SK-N-SH treated with all-trans-retinoic acid at 6 μM for 48 hours (cell line): ENCODE results near the gene CTBP2.

Experiments used
- ATAC-seq: fragments of 200-7000 bp; cut with Tn5 transposase; 3 replicates; pipeline ENCODE4 v1.9.1; 2020; ENCODE audit warnings: mild to moderate bottlenecking, moderate library complexity
- ARNTL ChIP-seq: fragments of 450-650 bp; formaldehyde crosslinking; IDR thresholded peaks from 2 replicates; pipeline ENCODE4 v1.5.0; 2020; ENCODE audit warnings: low read depth, mild to moderate bottlenecking, moderate library complexity, borderline replicate concordance
- BACH2 ChIP-seq: fragments of 250-450 bp; sonication (Bioruptor Pico); IDR thresholded peaks from 2 replicates; pipeline ENCODE4 v1.9.0; 2021; ENCODE audit warnings: mild to moderate bottlenecking, borderline replicate concordance
- CSDC2 ChIP-seq: fragments of 250-450 bp; sonication (Bioruptor Pico); IDR thresholded peaks from 2 replicates; pipeline ENCODE4 v1.5.0; 2020; ENCODE audit warnings: mild to moderate bottlenecking, moderate library complexity
- ESRRG ChIP-seq: fragments of 250-450 bp; sonication (Bioruptor Pico); IDR thresholded peaks from 2 replicates; pipeline ENCODE4 v1.6.1; 2021; ENCODE audit warnings: mild to moderate bottlenecking
- GLIS3 ChIP-seq: fragments of 250-450 bp; sonication (Bioruptor Pico); IDR thresholded peaks from 2 replicates; pipeline ENCODE4 v1.5.0; 2020; ENCODE audit warnings: mild to moderate bottlenecking, moderate library complexity
- OSR1 ChIP-seq: fragments of 250-450 bp; sonication (Bioruptor Pico); IDR thresholded peaks from 2 replicates; pipeline ENCODE4 v1.8.0; 2022; ENCODE audit warnings: moderate library complexity, mild to moderate bottlenecking, inconsistent platforms
- PPARA ChIP-seq: fragments of 250-450 bp; sonication (Bioruptor Pico); IDR thresholded peaks from 2 replicates; pipeline ENCODE4 v1.5.0; 2020; ENCODE audit warnings: mild to moderate bottlenecking, borderline replicate concordance
- RARB ChIP-seq: fragments of 250-450 bp; sonication (Bioruptor Pico); IDR thresholded peaks from 2 replicates; pipeline ENCODE4 v1.8.0; 2021; ENCODE audit warnings: mild to moderate bottlenecking, moderate library complexity
- SNAI2 ChIP-seq: fragments of 250-450 bp; sonication (Bioruptor Pico); IDR thresholded peaks from 2 replicates; pipeline ENCODE4 v1.5.0; 2020; ENCODE audit warnings: mild to moderate bottlenecking, moderate library complexity
- TCF4 ChIP-seq: fragments of 250-450 bp; sonication (Bioruptor Pico); IDR thresholded peaks from 2 replicates; pipeline ENCODE4 v1.8.0; 2021; ENCODE audit warnings: mild to moderate bottlenecking, moderate library complexity, borderline replicate concordance
- TOX ChIP-seq: fragments of 250-450 bp; sonication (Bioruptor Pico); IDR thresholded peaks from 2 replicates; pipeline ENCODE4 v1.8.0; 2021; ENCODE audit warnings: mild to moderate bottlenecking, moderate library complexity, borderline replicate concordance
- ZC3H10 ChIP-seq: fragments of 250-450 bp; sonication (Bioruptor Pico); IDR thresholded peaks from 2 replicates; pipeline ENCODE4 v1.5.1; 2021; ENCODE audit warnings: mild to moderate bottlenecking, moderate library complexity
- ZFP3 ChIP-seq: fragments of 250-450 bp; sonication (Bioruptor Pico); IDR thresholded peaks from 2 replicates; pipeline ENCODE4 v1.5.0; 2020; ENCODE audit warnings: mild to moderate bottlenecking, moderate library complexity
- ZFP30 ChIP-seq: fragments of 450-650 bp; formaldehyde crosslinking; IDR thresholded peaks from 2 replicates; pipeline ENCODE4 v1.5.0; 2022; ENCODE audit warnings: mild to moderate bottlenecking, moderate library complexity
- ZNF565 ChIP-seq: fragments of 450-650 bp; formaldehyde crosslinking; conservative IDR thresholded peaks from 2 replicates; pipeline ENCODE4 v1.5.0; 2020; ENCODE audit warnings: low read depth, mild to moderate bottlenecking, moderate library complexity
- ZNF70 ChIP-seq: fragments of 450-650 bp; formaldehyde crosslinking; IDR thresholded peaks from 2 replicates; pipeline ENCODE4 v1.5.0; 2020; ENCODE audit warnings: mild to moderate bottlenecking, moderate library complexity
- ZNF8 ChIP-seq: fragments of 450-650 bp; formaldehyde crosslinking; IDR thresholded peaks from 2 replicates; pipeline ENCODE4 v1.5.0; 2020; ENCODE audit warnings: mild to moderate bottlenecking, moderate library complexity
- TF ChIP-seq, protein P1 (sequence below): fragments of 250-450 bp; sonication (Bioruptor Pico); IDR thresholded peaks from 2 replicates; pipeline ENCODE4 v1.8.0; 2021; ENCODE audit warnings: low read depth, mild to moderate bottlenecking, moderate library complexity, borderline replicate concordance
- TF ChIP-seq, protein P2 (sequence below): fragments of 250-450 bp; sonication (Bioruptor Pico); IDR thresholded peaks from 2 replicates; pipeline ENCODE4 v1.5.1; 2020; ENCODE audit warnings: low read depth, mild to moderate bottlenecking, moderate library complexity
- TF ChIP-seq, protein P3 (sequence below): fragments of 250-450 bp; sonication (Bioruptor Pico); IDR thresholded peaks from 2 replicates; pipeline ENCODE4 v1.5.0; 2020; ENCODE audit warnings: mild to moderate bottlenecking, moderate library complexity
- TF ChIP-seq, protein P4 (sequence below): fragments of 250-450 bp; sonication (Bioruptor Pico); IDR thresholded peaks from 2 replicates; pipeline ENCODE4 v1.8.0; 2020; ENCODE audit warnings: mild to moderate bottlenecking, moderate library complexity, borderline replicate concordance
- TF ChIP-seq, protein P5 (sequence below): fragments of 250-450 bp; sonication (Bioruptor Pico); IDR thresholded peaks from 2 replicates; pipeline ENCODE4 v1.5.1; 2021; ENCODE audit warnings: mild to moderate bottlenecking, moderate library complexity

The CTBP2 gene

DNA sequence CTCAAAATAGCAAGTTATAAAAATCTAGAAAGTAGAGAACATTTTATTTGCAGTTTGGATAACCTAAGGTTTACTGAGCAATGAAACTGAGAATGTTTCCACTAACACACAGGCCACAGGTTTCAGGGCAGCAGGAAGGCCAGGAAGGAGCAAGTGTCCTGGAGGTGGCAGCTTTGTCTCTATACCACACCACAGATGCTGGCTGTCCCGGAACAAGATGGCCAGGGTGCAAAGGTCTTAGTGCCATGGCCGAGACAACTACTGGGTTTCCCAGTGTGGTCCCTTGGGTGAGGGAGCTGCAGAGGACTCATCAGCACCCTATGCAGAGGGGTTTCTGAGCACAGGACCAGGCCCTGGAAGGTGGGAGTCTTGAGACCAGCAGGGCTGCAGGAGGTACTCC lies 92.0 kb downstream of the CTBP2 start (continued):
- TF ChIP-seq, protein P1, sequence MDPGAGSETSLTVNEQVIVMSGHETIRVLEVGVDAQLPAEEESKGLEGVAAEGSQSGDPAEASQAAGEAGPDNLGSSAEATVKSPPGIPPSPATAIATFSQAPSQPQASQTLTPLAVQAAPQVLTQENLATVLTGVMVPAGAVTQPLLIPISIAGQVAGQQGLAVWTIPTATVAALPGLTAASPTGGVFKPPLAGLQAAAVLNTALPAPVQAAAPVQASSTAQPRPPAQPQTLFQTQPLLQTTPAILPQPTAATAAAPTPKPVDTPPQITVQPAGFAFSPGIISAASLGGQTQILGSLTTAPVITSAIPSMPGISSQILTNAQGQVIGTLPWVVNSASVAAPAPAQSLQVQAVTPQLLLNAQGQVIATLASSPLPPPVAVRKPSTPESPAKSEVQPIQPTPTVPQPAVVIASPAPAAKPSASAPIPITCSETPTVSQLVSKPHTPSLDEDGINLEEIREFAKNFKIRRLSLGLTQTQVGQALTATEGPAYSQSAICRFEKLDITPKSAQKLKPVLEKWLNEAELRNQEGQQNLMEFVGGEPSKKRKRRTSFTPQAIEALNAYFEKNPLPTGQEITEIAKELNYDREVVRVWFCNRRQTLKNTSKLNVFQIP, result no peak
- no peak for TF ChIP-seq ZC3H10 (CRISPR knock-in tag)
- TF ChIP-seq ZFP3 (CRISPR knock-in tag), result no peak
- TF ChIP-seq TOX (CRISPR knock-in tag), result no peak
- no peak for TF ChIP-seq OSR1 (CRISPR knock-in tag)

DNA sequence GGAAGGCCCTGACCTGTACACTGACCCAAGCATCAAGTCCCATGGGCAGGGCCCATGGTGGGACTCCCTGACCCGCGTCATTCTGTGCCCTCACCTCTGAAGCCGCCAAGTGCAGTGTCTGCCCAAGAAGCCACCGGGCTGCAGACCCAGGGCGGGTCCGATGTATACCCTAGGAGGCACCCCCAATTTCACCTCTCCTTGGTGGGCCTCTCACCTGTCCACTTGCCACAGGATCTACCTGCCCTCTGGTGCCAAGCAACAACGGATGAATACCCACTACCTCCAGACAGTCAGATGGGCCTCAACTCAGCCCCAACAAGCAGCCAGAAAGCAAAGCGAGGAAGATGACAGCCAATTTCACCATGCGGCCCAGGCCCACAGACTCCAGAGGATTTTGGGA lies 92.6 kb downstream of the CTBP2 start:
- TF ChIP-seq CSDC2 (CRISPR knock-in tag) (no peak), ZNF8 (CRISPR knock-in tag) (no peak), SNAI2 (CRISPR knock-in tag) (no peak), BACH2 (CRISPR knock-in tag) (no peak), ARNTL (CRISPR knock-in tag) (no peak), ZFP30 (CRISPR knock-in tag) (no peak), ZFP3 (CRISPR knock-in tag) (no peak), ZNF565 (CRISPR knock-in tag) (no peak), GLIS3 (no peak), OSR1 (CRISPR knock-in tag) (no peak), RARB (CRISPR knock-in tag) (no peak), ZNF70 (no peak), TOX (CRISPR knock-in tag) (no peak), ESRRG (CRISPR knock-in tag) (no peak), TCF4 (CRISPR knock-in tag) (no peak), ZC3H10 (CRISPR knock-in tag) (no peak)
- TF ChIP-seq, protein P2, sequence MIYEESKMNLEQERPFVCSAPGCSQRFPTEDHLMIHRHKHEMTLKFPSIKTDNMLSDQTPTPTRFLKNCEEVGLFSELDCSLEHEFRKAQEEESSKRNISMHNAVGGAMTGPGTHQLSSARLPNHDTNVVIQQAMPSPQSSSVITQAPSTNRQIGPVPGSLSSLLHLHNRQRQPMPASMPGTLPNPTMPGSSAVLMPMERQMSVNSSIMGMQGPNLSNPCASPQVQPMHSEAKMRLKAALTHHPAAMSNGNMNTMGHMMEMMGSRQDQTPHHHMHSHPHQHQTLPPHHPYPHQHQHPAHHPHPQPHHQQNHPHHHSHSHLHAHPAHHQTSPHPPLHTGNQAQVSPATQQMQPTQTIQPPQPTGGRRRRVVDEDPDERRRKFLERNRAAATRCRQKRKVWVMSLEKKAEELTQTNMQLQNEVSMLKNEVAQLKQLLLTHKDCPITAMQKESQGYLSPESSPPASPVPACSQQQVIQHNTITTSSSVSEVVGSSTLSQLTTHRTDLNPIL, result no peak
- TF ChIP-seq, protein P3, sequence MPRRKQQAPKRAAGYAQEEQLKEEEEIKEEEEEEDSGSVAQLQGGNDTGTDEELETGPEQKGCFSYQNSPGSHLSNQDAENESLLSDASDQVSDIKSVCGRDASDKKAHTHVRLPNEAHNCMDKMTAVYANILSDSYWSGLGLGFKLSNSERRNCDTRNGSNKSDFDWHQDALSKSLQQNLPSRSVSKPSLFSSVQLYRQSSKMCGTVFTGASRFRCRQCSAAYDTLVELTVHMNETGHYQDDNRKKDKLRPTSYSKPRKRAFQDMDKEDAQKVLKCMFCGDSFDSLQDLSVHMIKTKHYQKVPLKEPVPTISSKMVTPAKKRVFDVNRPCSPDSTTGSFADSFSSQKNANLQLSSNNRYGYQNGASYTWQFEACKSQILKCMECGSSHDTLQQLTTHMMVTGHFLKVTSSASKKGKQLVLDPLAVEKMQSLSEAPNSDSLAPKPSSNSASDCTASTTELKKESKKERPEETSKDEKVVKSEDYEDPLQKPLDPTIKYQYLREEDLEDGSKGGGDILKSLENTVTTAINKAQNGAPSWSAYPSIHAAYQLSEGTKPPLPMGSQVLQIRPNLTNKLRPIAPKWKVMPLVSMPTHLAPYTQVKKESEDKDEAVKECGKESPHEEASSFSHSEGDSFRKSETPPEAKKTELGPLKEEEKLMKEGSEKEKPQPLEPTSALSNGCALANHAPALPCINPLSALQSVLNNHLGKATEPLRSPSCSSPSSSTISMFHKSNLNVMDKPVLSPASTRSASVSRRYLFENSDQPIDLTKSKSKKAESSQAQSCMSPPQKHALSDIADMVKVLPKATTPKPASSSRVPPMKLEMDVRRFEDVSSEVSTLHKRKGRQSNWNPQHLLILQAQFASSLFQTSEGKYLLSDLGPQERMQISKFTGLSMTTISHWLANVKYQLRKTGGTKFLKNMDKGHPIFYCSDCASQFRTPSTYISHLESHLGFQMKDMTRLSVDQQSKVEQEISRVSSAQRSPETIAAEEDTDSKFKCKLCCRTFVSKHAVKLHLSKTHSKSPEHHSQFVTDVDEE, result no peak
- TF ChIP-seq, protein P4, sequence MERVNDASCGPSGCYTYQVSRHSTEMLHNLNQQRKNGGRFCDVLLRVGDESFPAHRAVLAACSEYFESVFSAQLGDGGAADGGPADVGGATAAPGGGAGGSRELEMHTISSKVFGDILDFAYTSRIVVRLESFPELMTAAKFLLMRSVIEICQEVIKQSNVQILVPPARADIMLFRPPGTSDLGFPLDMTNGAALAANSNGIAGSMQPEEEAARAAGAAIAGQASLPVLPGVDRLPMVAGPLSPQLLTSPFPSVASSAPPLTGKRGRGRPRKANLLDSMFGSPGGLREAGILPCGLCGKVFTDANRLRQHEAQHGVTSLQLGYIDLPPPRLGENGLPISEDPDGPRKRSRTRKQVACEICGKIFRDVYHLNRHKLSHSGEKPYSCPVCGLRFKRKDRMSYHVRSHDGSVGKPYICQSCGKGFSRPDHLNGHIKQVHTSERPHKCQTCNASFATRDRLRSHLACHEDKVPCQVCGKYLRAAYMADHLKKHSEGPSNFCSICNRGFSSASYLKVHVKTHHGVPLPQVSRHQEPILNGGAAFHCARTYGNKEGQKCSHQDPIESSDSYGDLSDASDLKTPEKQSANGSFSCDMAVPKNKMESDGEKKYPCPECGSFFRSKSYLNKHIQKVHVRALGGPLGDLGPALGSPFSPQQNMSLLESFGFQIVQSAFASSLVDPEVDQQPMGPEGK (CRISPR knock-in tag), result no peak
- TF ChIP-seq, protein P1, result no peak

DNA sequence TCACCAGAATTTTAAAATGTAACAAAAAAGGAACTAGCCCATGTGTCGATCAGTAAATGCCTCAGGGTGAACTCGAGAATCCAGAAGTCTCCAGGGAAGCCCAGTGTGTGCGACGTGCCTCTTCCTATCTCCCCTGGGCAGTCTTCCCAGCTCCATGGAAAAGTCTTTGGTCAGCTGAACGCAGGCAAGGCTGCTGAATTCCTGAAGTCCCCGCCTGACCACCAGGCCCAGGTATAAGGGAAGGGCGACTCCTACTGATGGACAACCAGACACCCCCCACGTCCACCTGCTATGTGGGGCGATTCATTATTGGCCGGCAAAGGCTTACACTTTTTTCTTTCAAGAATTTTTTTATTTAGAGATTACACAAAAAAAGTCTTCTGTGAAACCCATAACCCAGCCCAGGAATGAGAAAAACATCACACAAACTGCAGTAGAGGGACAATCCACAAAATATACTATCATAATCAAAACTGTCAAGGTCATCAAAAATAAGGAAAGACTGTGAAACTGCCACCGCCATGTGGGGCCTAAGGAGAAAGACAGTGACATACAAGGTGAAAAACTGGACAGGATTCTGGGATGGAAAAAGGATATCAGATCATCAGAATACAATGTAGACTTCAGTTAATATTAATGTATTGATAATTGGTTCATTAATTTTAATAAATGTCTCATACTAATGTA lies 93.5 kb downstream of the CTBP2 start:
- no peak for ATAC-seq
- TF ChIP-seq GLIS3, result no peak
- no peak for TF ChIP-seq PPARA (CRISPR knock-in tag)
- TF ChIP-seq SNAI2 (CRISPR knock-in tag), result no peak
- TF ChIP-seq, protein P5, sequence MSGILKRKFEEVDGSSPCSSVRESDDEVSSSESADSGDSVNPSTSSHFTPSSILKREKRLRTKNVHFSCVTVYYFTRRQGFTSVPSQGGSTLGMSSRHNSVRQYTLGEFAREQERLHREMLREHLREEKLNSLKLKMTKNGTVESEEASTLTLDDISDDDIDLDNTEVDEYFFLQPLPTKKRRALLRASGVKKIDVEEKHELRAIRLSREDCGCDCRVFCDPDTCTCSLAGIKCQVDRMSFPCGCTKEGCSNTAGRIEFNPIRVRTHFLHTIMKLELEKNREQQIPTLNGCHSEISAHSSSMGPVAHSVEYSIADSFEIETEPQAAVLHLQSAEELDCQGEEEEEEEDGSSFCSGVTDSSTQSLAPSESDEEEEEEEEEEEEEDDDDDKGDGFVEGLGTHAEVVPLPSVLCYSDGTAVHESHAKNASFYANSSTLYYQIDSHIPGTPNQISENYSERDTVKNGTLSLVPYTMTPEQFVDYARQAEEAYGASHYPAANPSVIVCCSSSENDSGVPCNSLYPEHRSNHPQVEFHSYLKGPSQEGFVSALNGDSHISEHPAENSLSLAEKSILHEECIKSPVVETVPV (CRISPR knock-in tag), result no peak
- no peak for TF ChIP-seq ZC3H10 (CRISPR knock-in tag)
- TF ChIP-seq ZNF565 (CRISPR knock-in tag), result no peak
- TF ChIP-seq, protein P1, result no peak
- no peak for TF ChIP-seq BACH2 (CRISPR knock-in tag)
- TF ChIP-seq, protein P4 (CRISPR knock-in tag), result no peak
- no peak for TF ChIP-seq ARNTL (CRISPR knock-in tag)
- TF ChIP-seq TOX (CRISPR knock-in tag), result no peak

More for the DNA sequence above, 92.6 kb downstream of the CTBP2 start:
- ATAC-seq, result no peak
